Prostate gland (tissue), 2 donors: Measurements from ENCODE around the gene BCAT1. TPM values are rescaled to one million over a fixed set of nuclear protein-coding genes. Genes with fewer than 3 reads are reported as not detected.

Source experiments
- DNase-seq: peaks from one replicate; pipeline ENCODE4 v3.0.0-alpha.2; 2019; ENCODE audit warnings: low spot score
- H3K27ac ChIP-seq, 2 donors: fragments of 200-600 bp; sonication (generic); 2 replicates each; pipeline ENCODE4 v1.5.1; 2017 to 2019
- H3K27me3 ChIP-seq: fragments of 200-600 bp; sonication (generic); replicated peaks from 2 replicates; pipeline ENCODE4 v1.5.1; 2019; ENCODE audit not compliant: insufficient read depth
- H3K36me3 ChIP-seq, 2 donors: fragments of 200-600 bp; sonication (generic); 1 replicate in 1 of 2; 2 replicates in 1 of 2; pipeline versions ENCODE4 v1.5.1 to v1.8.1; 2017 to 2019
- H3K4me1 ChIP-seq: fragments of 200-600 bp; sonication (generic); replicated peaks from 2 replicates; pipeline ENCODE4 v1.5.1; 2019
- H3K4me3 ChIP-seq, 2 donors: fragments of 200-600 bp; sonication (generic); 2 replicates each; pipeline ENCODE4 v1.5.1; 2017 to 2019
- H3K9me3 ChIP-seq: fragments of 200-600 bp; sonication (generic); 2 replicates; pipeline ENCODE4 v1.5.1; 2017
- POLR2A ChIP-seq: fragments of 450-650 bp; IDR thresholded peaks from one replicate; pipeline ENCODE4 v1.6.1; 2016; ENCODE audit warnings: antibody characterized with exemption, mild to moderate bottlenecking
- POLR2AphosphoS5 ChIP-seq: sonication (generic); formaldehyde crosslinking; IDR thresholded peaks from one replicate; pipeline ENCODE4 v1.6.1; 2017; ENCODE audit warnings: antibody characterized with exemption
- WGBS: methylation state at CpG from one replicate; pipeline ENCODE4 v1.1.5; 2018; 5-methylcytosine and 5-hydroxymethylcytosine counted together
- intact Hi-C: fragments of 100-400 bp; cut with DNase I; formaldehyde crosslinking; loops from one replicate; pipeline ENCODE4 v1.14.2; 2022
- total RNA-seq, 2 donors: library from RNA; depleted of rRNA; stranded (reverse); fragments of >200 nt; gene quantifications; one replicate each; pipeline ENCODE4 v1.1.0, GENCODE V29; 2016
- TF ChIP-seq, protein P1 (sequence below), 4 experiments: fragments of 200-600 bp in 2 of 4; fragments of 450-650 bp in 2 of 4; sonication (generic) in 2 of 4; IDR thresholded peaks; 1 replicate in 3 of 4; 2 replicates in 1 of 4; pipeline ENCODE4 v1.5.1; 2016 to 2019; ENCODE audit warnings: antibody characterized with exemption in 4 of 4, mild to moderate bottlenecking in 2 of 4, moderate library complexity in 2 of 4

Gene BCAT1
- total RNA-seq, 2 donors from 2014 or later: 0.59 to 43.1 TPM

DNA sequence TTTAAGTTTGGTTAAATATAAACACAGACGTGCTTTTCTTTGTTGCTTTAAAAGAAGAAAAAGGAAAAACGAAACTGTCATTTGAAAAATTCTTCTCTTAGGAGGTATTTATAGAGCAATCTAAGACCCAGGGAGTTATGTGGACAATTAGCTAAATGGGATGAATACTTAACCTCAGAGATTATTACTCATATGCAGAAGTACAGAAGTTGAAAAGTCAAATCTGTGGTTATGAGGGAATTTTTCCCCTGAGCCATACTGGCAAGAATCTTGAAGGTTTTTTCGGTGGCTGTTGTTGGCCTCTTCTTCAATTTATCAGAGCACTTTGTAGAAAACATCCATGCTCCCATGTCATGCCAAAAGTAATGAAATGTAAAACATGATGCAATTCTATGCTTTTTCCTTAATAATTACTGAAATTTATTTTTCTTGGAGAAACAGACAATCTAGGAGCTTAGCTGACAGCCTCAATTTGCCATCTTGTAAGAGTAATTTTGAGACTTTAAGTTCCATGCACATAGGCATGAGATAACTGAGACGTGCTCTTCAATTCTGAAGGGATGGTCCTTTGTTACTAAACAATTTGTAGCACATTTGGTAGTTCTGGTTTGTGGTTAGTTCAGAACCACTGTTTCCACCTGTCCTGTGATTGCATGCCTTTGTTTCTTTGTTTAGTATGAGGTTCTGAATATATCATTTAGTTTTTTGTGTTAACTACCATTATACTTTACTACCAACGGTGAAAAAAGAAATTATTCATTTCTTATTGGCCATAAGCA is 126.6 kb downstream of the BCAT1 start:
- 67% methylated on average over 5 of the region's 5 CpGs for WGBS
- no peak for DNase-seq
- no peak overlapping the region for H3K27ac ChIP-seq
- no peaks in the 10 kb centered on the region for H3K36me3 ChIP-seq
- H3K9me3 ChIP-seq: no peaks in the 10 kb centered on the region
- intact Hi-C loops: no loop called here
- no peaks in the 10 kb centered on the region for H3K4me1 ChIP-seq
- no peak for TF ChIP-seq POLR2A
- TF ChIP-seq, protein P1, sequence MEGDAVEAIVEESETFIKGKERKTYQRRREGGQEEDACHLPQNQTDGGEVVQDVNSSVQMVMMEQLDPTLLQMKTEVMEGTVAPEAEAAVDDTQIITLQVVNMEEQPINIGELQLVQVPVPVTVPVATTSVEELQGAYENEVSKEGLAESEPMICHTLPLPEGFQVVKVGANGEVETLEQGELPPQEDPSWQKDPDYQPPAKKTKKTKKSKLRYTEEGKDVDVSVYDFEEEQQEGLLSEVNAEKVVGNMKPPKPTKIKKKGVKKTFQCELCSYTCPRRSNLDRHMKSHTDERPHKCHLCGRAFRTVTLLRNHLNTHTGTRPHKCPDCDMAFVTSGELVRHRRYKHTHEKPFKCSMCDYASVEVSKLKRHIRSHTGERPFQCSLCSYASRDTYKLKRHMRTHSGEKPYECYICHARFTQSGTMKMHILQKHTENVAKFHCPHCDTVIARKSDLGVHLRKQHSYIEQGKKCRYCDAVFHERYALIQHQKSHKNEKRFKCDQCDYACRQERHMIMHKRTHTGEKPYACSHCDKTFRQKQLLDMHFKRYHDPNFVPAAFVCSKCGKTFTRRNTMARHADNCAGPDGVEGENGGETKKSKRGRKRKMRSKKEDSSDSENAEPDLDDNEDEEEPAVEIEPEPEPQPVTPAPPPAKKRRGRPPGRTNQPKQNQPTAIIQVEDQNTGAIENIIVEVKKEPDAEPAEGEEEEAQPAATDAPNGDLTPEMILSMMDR (IDR thresholded peaks at IDR 0.05): no peak
- no peak for TF ChIP-seq POLR2AphosphoS5
- no peak overlapping the region for H3K4me3 ChIP-seq
- no peaks in the 10 kb centered on the region for H3K27me3 ChIP-seq

DNA sequence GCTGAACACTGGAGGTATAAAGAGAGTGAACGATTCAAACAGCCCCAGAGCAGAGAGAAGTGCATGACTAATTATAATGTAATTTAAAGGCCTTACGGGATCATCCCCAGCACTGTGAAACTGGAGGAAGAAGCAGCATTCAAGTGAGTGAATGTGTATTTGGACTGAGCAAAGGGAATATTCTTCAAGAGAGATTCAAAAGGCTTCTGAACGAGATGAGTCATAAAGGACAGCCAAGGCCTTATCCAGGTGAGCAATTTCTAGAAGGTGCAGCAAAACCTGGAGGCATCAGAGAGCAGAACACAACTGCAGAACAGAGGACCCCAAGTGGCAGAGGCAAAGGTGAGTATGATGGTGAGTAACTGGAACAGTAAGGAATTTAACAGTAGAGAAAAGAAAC is 127.2 kb downstream of the BCAT1 start:
- Histone ChIP-seq H3K4me3 (no peak overlapping the region), H3K27ac (no peak overlapping the region), H3K27me3 (no peaks in the 10 kb centered on the region), H3K4me1 (no peaks in the 10 kb centered on the region), H3K9me3 (no peaks in the 10 kb centered on the region), H3K36me3 (no peaks in the 10 kb centered on the region)
- intact Hi-C loops: no loop called here
- 75% methylated on average over 3 of the region's 3 CpGs for WGBS
- no peak for DNase-seq
- TF ChIP-seq, protein P1 (IDR thresholded peaks at IDR 0.05): no peak
- TF ChIP-seq POLR2AphosphoS5 (no peak), POLR2A (no peak)

DNA sequence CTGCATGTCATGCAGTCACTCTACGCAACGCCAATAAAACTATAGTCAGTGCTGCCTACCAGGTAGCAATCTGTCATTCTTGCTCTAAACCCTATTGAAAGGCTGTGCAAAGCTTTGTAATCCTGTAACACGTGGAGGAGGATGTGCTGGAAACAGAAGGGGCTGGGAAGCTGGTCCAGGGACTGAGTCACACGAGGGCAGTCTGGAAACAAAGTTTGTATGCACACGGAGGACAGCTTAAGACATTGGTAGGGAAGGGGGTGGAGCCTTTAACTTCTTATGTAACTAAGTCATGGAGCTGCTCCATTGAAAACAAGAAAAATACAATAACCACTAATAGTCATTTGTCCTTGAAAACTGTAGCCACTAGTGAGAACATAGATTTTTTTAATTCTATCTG is 128.0 kb downstream of the BCAT1 start:
- intact Hi-C loops: no loop called here
- Histone ChIP-seq H3K27me3 (no peaks in the 10 kb centered on the region), H3K9me3 (no peaks in the 10 kb centered on the region), H3K4me1 (no peaks in the 10 kb centered on the region), H3K4me3 (no peak overlapping the region), H3K27ac (no peak overlapping the region), H3K36me3 (no peaks in the 10 kb centered on the region)
- DNase-seq: no peak
- WGBS: 69% methylated on average over 5 of the region's 5 CpGs
- TF ChIP-seq POLR2A (no peak), POLR2AphosphoS5 (no peak)
- TF ChIP-seq, protein P1 (IDR thresholded peaks at IDR 0.05): no peak

DNA sequence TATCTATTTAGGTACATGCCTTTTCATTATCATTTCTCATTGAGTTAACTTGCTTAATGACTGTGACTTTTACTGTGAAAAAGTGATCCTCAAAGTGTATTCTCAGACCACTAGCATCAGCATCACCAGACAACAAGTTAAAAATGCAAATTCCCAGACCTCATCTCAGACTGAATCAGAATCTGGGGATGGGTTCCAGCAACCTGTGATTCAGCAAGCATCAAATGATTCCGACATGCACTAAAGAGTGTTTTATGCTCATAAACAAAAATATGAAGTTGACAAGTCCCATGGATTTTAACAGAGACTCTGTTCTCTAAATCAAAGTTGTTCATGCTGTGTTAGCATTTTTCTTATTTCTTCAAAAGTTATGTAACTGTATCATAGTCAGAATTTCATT is 130.6 kb downstream of the BCAT1 start:
- no peaks in the 10 kb centered on the region for H3K36me3 ChIP-seq
- H3K4me1 ChIP-seq: no peaks in the 10 kb centered on the region
- H3K27ac ChIP-seq: no peak overlapping the region
- intact Hi-C loops: no loop called here
- WGBS: 92% methylated on average over 1 of the region's 1 CpG
- no peak for DNase-seq
- no peak overlapping the region for H3K4me3 ChIP-seq
- H3K9me3 ChIP-seq: no peaks in the 10 kb centered on the region
- TF ChIP-seq POLR2A (no peak), POLR2AphosphoS5 (no peak)
- TF ChIP-seq, protein P1 (IDR thresholded peaks at IDR 0.05): no peak
- H3K27me3 ChIP-seq: no peaks in the 10 kb centered on the region

DNA sequence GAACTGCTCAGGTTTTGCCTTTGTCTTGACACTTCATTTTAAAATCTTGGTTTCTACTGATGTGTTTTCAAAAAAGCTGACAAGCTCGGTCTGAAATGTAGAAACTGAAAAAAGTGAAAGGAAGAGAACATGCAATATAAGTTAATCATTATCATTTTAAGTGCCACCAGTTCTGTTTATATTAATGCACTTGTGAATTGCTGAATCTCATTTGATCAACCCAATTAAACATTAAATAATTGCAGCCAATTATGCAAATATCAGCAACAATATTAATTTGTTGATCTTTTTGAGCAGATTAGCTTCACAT is 133.8 kb downstream of the BCAT1 start:
- H3K27me3 ChIP-seq: no peaks in the 10 kb centered on the region
- no peaks in the 10 kb centered on the region for H3K36me3 ChIP-seq
- H3K27ac ChIP-seq: no peak overlapping the region
- intact Hi-C loops: no loop called here
- 29% methylated on average over 1 of the region's 1 CpG for WGBS
- no peak overlapping the region for H3K4me3 ChIP-seq
- no peaks in the 10 kb centered on the region for H3K9me3 ChIP-seq
- no peak for DNase-seq
- no peaks in the 10 kb centered on the region for H3K4me1 ChIP-seq
- TF ChIP-seq, protein P1 (IDR thresholded peaks at IDR 0.05): no peak
- no peak for TF ChIP-seq POLR2A
- no peak for TF ChIP-seq POLR2AphosphoS5
